ENCODE results near the gene CRYBA1.
"Not testable (repeated sequence)": the region's sequence is repeated elsewhere in the genome, so short reads cannot be mapped to it uniquely, and the experiment has no call there.

Gene CRYBA1

DNA sequence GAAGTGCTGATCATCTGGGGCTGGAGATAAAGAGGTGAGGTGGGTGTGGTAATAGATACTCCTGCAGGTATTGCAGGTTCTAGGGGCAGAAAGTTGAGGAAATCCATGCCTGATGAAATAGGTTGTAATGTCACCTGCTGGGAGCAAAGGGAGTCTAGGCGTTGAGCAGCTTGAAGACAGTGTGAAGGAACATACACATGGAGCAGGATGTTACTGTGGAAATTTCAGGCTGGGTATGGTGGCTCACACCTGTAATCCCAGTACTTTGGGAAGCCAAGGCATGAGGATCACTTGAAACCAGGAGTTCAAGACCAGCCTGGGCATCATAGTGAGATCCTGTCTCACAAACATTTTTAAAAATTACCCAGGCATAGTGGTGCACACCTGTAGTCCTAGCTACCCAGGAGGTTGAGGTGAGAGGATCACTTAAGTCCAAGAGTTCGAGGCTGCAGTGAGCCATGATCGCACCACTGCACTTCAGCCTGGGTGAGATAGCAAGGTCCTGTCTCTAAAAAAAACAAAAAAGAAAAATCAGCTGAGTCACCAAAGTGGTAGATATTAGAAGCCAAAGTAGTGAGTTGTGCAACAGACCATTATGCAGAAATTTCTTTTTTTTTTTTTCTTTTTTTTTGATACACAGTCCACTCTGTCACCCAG is 9.1 kb upstream of the CRYBA1 start:
- DNase-seq, result no peak

GRCh38 chr17:29238133-29238850 is 8.4 kb upstream of the CRYBA1 start:
- DNase-seq, result no peak

GRCh38 chr17:29240477-29240876 is 6.2 kb upstream of the CRYBA1 start:
- DNase-seq, result no peak

- peak in 33 of 56 donors; percentile 11 to 73 (median 40) for DNase-seq
These were observed 5.4 kb upstream of the CRYBA1 start for GRCh38 chr17:29240968-29241963.

- DNase-seq, result no peak
These were observed 4.6 kb upstream of the CRYBA1 start for GRCh38 chr17:29242051-29242450.

DNA sequence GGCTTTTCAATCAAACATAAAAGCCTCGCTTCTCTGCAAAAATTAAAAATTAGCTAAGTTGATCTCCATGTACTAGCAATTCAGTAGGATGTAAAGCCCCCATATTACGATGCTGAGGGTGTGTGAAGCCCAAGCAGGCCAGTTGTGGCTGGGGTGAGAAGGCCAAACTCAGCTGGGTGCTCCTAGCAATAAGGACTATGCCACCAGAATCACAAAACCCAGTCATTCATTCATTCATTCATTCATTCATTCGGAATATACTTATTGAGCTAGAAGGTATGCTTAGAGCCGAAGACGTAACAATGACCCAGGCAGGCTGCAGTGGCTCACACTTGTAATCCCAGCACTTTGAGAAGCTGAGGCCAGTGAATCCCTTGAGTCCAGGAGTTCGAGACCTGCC is 3.9 kb upstream of the CRYBA1 start:
- DNase-seq, result no peak

DNA sequence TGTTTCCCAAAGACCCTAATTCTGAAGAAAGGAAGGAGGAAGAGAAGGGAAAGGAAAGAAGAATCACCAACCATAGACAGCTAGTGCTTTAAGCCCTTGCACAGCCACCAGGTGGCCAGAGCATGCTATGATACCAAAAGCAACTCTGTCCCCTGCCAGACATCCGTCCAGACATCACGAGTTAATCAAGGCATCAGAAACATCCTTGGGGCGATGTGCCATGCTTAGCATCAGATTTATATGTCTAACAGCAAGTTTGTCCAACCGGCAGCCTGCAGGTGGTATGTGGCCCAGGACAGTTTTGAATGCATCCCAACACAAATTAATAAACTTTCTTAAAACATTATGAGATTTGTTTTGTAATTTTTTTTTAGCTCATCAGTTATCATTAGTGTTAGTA is 2.9 kb upstream of the CRYBA1 start:
- DNase-seq, result peak in 1 of 56 donors; percentile 12

DNA sequence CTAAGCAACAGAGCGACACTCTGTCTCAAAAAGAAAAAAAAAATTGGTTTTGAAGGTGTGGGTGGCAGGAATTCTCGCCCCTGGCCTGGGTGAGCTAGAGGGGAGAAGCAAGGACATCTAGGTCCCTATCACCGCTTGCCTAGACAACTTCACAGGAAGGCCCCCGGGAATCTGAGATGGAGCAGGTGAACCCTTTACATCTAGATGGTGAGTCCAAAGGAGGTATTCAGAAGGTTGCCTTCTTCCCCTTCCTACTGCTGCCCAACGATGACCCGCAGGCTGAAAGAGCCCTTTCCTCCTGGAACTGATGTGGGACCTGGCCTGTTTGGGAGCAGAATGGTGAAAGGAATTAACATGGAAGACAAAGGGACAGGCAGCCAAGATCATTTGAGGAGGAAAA is 1.3 kb upstream of the CRYBA1 start:
- DNase-seq, result no peak

DNA sequence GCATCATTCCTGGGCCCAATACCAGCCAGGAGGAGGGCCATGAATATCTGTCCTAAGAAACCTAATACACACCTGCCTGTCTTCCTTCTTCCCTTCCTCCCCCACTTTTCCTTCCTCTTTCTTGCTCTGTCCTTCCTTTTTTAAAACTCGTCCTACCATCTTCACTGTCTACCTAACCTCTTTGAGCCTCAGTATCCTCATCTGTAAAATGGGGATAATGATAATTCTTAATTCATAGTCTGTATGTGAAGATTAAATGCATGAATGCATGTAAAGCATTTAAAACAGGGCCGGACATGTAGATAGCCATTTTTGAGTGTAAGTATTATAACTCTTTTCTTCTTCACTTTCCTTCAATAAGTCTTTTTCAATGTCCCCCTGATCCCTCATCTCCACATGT is 560 bp downstream of the CRYBA1 start:
- DNase-seq, result no peak

- no peak for DNase-seq
These were observed 2.2 kb downstream of the CRYBA1 start for GRCh38 chr17:29248845-29249244.

- DNase-seq, result no peak
These were observed 4.0 kb downstream of the CRYBA1 start for GRCh38 chr17:29250666-29251065.

GRCh38 chr17:29251184-29251583 is 4.5 kb downstream of the CRYBA1 start:
- no peak for DNase-seq

GRCh38 chr17:29252101-29252791 is 5.6 kb downstream of the CRYBA1 start:
- no peak for DNase-seq

DNA sequence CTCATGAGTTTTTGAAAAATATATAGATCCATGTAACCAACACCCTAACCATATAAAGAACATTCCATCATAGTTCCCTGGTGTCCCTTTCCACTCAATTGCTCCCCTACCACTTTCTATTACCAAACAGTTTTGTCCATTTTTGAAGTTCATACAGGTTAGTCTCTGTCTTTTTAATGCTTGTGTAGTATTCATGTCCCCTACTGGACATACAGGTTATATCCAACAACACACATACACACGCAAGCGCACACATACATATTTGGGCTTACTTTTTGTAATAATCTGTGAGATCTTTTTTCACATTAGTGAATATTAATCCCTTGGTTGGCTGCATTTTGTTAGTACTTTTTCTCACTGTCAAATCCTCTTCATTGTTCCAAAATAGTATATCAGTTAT is 6.4 kb downstream of the CRYBA1 start:
- no peak for DNase-seq

DNA sequence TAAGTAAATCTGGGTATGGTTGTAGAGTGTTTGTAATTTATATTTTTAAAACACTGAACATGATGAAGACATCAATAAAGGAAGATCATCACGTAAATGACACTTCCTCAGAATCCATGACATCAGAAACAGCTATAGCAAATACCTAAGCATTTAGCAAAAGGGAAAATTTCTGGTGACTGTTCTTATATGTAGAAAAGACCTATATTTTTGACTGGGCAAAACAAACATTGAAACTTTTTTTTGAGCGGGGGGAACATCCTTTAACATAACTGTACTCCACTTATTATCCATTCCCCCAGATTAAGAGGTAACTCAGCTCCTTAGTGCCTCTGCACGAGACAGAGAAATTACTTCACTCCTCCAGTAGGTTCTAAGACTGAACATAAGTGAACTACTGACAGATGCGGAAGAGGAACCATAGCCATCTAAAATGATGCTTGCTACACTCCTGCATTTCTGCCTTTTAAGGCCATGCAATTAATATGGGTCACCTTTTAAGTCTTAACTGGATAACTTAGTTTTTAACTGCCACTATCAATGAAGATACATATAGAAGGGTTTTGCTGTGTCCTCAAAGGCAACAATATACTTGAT is 9.4 kb downstream of the CRYBA1 start:
- no peak for DNase-seq

DNA sequence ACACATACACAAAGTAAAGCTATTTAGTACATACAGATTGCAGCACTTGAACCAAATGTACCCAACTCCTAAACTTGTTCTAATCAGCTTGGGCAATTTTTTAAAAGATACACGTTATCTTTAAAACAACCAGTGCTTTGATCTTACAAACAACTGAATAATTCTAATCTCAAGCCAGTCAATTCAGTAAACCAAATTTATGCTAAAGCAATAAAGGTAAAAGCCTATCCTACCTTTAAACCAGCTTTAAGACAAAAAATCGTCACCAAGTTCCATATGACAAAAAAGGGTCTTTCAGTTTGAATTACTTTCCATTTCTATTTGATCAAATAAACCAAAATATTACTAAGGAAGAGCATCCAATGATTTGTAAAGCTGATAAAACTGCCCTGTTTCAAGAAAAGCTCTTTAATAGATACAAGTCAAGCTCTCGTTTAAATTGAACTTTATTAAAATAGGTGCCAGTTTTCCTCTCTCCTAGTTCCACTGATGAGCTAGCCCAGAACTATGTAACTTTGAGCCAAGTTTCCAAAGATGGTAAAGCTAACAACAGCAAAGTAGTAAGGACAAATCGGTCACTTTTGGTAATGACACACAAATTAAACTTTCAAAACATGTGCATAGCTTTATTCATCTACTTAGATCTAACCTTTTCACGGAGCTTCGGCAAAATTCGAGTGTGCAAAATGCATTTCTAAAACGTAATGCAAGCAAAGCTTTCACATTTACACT is 10.2 kb downstream of the CRYBA1 start:
- DNase-seq, result no peak

DNA sequence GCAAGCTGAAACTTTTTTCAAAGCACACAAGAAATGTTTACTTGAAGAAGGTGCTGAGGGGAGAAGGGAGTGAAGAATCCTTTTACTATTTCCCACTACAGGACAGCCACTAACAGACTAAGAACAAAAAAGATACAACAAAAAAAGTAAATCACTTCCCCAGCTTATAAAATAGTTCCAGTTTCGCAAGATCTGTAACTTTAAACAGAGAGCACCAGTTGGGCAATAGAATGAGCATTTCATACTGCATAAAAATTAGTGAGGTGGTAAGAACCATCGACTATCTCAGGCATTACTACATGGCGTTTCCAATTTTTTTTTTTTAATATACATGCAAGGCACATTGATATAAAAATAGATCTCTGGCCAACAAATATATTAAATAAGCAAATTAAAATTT is 11.1 kb downstream of the CRYBA1 start:
- DNase-seq, result no peak

GRCh38 chr17:29263916-29264315 is 17.3 kb downstream of the CRYBA1 start:
- no peak for DNase-seq

- DNase-seq, result not testable (repeated sequence)
These were observed 25.3 kb downstream of the CRYBA1 start for GRCh38 chr17:29271980-29272379.

DNA sequence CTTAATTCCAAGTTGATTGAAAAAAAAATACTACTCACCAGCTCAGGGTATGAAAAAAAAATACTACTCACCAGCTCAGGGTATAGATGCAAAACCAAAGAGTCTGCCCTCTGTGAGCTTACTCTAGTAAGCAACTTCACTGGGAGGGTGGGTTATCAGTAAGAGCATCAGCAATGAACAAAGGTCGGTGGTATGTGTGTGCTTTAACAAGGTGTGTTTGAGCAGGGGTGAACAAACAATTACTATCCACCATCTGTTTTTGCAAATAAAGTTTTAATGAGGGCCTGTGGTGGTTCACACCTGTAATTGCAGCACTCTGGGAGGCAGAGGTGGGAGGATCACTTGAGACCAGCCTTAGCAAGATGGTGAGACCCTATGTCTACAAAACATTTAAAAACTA is 27.3 kb downstream of the CRYBA1 start:
- DNase-seq, result no peak

Measured in amygdala (tissue), 56 donors.